Measurements from ENCODE around the gene NKRF.

DNA sequence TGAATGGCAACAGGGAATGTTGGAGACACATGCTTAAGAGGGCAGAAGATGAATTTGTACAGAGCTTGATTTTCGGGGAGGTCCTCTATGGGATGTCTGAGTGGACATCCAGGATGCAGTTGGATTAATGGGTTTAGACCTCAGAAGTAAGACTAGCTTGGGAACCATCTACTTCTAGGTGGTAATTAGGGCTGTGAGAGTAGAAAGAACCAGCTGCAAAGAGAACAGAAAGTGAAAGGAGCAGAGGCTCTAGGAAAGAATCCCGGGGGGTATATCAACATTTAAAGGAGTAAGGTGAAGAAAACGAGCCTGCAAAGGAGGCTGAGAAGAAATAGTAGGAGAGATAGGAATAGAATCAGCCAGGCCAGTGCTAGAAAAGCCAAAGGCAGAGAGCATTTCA is 29.0 kb upstream of the NKRF start:
- TF ChIP-seq CTCF (IDR thresholded peaks at IDR 0.05), result no peak
- TF ChIP-seq POLR2A (IDR thresholded peaks at IDR 0.05), result no peak
